GM12874 (cell line): ENCODE measurements around the gene GOLGA6B.

Source experiments
- TF ChIP-seq, protein P1 (sequence below): IDR thresholded peaks from 2 replicates; pipeline ENCODE4 v1.5.1; 2011; ENCODE audit warnings: low read depth, mild to moderate bottlenecking, control low read depth, low read length, moderate library complexity; ENCODE audit not compliant: insufficient read depth

The GOLGA6B gene

DNA sequence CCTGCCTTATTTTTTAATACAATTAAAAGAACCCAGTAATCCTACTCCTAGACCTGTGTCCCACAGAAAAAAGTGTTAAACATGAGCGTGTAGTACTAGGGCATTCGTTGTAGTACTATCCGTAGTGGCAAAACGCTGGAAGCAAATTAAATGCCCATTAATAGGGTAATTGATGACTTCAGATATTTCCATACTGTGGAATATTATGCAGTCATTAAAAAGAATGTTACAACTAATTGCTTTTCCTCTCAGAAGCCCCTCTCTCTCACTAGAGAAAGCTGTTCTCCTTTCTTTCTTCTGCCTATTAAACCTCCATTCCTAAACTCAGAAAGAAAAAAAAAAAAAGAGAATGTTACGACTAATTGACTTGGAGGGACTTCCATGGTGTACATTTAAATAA lies 34.2 kb downstream of the GOLGA6B start:
- TF ChIP-seq, protein P1, sequence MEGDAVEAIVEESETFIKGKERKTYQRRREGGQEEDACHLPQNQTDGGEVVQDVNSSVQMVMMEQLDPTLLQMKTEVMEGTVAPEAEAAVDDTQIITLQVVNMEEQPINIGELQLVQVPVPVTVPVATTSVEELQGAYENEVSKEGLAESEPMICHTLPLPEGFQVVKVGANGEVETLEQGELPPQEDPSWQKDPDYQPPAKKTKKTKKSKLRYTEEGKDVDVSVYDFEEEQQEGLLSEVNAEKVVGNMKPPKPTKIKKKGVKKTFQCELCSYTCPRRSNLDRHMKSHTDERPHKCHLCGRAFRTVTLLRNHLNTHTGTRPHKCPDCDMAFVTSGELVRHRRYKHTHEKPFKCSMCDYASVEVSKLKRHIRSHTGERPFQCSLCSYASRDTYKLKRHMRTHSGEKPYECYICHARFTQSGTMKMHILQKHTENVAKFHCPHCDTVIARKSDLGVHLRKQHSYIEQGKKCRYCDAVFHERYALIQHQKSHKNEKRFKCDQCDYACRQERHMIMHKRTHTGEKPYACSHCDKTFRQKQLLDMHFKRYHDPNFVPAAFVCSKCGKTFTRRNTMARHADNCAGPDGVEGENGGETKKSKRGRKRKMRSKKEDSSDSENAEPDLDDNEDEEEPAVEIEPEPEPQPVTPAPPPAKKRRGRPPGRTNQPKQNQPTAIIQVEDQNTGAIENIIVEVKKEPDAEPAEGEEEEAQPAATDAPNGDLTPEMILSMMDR, result no peak

DNA sequence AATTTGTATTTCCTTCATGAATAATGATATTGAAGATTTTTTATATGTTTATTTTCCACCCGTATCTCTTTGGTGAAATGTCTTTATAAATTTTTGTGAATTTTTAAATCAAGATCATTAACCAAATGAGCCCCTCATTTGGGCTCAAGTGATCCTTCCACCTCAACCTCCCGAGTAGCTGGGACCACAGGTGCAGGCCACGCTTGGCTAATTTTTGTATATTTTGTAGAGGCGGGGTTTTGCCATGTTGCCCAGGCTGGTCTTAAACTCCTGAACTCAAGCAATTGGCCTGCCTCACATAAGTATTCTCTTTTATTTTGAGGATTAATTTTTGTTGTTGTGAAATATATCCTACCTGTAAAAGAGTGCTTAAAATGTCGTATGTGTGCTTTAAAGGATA lies 36.4 kb downstream of the GOLGA6B start:
- TF ChIP-seq, protein P1, result no peak

DNA sequence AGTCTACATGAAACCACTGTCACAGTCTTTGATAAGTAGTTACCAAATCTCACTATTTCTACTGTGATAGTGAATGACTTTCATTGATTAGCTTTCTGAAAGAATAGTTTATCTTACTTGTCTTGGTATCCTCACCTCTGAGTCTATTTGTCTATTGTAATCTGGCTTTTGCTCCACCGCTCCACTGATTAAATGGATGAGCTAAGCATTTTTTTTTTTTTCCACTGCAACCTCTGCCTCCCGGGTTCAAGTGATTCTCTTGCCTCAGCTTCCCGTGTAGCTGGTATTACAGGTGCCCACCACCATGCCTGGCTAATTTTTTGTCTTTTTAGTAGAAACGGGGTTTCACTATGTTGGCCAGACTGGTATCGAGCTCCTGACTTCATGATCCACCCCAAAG lies 44.4 kb downstream of the GOLGA6B start:
- TF ChIP-seq, protein P1, result no peak

DNA sequence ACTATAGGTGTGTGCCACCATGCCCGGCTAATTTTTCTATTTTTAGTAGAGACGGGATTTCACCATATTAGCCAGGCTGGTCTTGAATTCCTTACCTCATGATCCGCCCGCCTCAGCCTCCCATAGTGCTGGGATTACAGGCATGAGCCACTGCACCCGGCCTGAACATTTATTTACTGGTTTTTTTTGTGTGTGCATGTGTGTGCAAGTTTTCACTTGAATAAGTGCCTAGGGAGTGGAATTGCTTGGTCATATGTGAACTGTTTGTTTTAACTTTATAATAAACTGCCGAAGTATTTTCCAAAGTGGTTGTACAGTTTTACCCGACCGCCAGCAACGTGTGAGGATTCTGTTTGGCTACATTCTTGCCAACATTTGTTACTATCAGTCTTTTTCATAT lies 45.6 kb downstream of the GOLGA6B start:
- TF ChIP-seq, protein P1, result no peak

DNA sequence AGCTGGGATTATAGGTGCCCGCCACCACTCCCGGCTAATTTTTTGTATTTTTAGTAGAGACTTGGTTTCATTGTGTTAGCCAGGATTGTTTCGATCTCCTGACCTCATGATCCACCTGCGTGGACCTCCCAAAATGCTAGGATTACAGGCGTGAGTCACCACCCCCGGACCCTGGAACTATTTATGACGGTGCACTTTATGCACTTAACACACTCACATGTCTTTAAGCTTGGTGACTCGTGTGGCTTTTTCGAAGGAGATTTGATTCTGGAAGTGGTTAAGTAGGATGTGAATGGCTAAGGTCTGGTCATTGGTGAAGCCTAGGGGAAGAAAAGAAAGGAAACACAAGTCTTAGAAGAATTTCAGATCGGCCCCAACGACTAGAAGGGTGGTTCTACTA lies 51.8 kb downstream of the GOLGA6B start:
- TF ChIP-seq, protein P1, result no peak
